AG09319 (cell line): ENCODE data around the gene ASAP2.
"Not testable (repeated sequence)": the region's sequence is repeated elsewhere in the genome, so short reads cannot be mapped to it uniquely, and the experiment has no call there.

Source experiments
- DNase-seq: peaks from one replicate; pipeline ENCODE4 v3.0.0-alpha.2; 2010; ENCODE audit warnings: low read depth; ENCODE audit errors: extremely low read depth
- TF ChIP-seq, protein P1 (sequence below): IDR thresholded peaks from 2 replicates; pipeline ENCODE4 v1.5.1; 2011; ENCODE audit warnings: low read depth, mild to moderate bottlenecking, inconsistent platforms, low read length, moderate library complexity

Gene ASAP2

DNA sequence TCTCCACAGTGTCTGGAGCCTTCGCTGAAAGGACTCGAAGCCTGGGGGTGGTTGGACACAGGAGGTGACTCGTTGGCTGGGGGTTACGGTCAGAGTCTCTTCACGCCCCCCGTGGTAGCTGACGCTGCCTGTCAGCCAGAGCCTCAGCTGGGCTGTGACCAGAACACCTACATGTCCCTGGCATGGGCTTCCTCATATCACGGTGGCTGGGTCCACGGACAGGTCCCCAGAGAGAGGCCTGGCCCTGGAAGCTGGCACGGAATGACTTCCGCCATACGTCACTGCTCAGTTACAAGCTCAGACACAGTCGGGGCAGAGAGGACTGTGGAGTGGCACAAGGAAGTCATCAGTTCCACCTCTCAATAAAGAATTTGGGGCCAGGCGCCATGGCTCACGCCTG lies 188.2 kb downstream of the ASAP2 start:
- TF ChIP-seq, protein P1, sequence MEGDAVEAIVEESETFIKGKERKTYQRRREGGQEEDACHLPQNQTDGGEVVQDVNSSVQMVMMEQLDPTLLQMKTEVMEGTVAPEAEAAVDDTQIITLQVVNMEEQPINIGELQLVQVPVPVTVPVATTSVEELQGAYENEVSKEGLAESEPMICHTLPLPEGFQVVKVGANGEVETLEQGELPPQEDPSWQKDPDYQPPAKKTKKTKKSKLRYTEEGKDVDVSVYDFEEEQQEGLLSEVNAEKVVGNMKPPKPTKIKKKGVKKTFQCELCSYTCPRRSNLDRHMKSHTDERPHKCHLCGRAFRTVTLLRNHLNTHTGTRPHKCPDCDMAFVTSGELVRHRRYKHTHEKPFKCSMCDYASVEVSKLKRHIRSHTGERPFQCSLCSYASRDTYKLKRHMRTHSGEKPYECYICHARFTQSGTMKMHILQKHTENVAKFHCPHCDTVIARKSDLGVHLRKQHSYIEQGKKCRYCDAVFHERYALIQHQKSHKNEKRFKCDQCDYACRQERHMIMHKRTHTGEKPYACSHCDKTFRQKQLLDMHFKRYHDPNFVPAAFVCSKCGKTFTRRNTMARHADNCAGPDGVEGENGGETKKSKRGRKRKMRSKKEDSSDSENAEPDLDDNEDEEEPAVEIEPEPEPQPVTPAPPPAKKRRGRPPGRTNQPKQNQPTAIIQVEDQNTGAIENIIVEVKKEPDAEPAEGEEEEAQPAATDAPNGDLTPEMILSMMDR: no peak

DNA sequence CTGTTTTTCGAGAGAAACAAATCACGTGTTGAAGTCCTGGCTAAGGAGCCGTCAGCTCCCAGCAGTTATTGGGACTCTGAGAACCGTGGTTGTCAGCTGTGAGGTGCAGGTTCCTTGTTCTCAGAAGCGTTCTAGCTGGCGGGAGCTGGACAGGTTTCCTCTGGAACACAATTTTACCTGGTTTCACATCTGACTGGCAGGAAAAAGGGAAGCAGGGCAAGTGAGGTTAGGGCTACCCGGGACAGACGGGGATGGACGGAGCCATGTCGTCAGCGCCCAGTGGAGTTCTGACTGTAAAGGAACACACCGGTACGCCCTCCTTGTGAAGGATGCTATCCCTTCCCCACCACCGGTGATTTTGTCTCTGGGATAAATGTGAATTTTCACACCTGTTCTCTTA lies 190.6 kb downstream of the ASAP2 start:
- TF ChIP-seq, protein P1: no peak
- no peak for DNase-seq

More for the DNA sequence above, 188.2 kb downstream of the ASAP2 start:
- DNase-seq: no peak

DNA sequence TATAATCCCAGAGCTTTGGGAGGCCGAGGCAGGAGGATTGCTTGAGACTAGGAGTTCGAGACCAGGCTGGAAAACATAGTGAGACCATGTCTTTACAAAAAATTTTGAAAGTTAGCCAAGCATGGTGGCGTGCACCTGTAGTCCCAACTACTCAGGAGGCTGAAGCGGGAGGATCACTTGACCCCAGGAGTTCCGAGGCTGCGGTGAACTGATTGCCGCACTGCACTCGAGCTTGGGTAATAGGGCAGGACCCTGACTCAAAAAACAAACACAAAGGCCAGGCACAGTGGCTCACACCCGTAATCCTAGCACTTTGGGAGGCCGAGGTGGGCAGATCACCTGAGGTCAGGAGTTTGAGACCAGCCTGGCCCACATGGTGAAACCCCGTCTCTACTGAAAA lies 191.6 kb downstream of the ASAP2 start:
- not testable (repeated sequence) for DNase-seq

DNA sequence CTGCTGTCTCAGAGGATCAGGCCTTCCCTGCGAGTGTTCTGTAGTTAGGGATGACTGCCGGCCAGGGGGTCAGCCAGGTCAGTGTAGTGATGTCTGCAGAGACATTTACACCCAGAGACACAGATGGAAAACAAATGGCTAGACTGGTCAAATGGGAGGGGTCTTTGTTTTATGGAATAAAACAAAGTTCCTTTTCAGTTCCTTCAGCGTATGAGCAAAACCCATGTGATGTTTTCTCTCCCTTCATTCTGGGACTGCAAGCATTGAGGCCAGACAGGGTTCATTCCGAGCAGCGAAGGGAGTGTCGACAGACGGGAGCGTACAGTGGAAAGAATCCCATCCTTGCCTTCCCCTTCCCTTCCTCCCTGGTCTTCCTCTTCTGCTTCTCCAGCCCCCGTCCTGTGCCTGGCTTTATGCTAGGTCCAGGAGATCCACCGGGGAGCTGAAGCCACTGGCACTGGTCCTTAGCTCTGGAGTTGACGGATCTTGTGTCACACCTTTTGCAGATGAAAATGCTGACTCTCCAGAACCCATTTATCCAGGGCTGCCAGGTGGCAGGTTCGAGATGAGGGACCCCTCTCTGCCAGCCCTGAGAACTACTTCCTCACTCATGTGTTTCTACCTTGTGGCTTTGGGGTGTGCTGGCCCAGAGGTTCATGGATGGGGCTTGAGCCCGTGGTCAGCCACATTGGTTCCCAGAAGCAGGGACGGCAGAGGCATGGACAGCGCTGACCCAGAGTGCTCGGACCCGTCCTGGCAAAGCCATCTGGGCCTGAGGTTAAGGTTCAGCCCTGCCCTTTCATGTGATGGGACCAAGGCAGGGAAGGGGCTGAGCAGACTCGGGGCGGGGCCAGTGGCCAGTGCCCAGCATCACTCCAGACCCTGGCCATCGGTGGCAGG lies 192.5 kb downstream of the ASAP2 start:
- no peak for DNase-seq
- TF ChIP-seq, protein P1: no peak

DNA sequence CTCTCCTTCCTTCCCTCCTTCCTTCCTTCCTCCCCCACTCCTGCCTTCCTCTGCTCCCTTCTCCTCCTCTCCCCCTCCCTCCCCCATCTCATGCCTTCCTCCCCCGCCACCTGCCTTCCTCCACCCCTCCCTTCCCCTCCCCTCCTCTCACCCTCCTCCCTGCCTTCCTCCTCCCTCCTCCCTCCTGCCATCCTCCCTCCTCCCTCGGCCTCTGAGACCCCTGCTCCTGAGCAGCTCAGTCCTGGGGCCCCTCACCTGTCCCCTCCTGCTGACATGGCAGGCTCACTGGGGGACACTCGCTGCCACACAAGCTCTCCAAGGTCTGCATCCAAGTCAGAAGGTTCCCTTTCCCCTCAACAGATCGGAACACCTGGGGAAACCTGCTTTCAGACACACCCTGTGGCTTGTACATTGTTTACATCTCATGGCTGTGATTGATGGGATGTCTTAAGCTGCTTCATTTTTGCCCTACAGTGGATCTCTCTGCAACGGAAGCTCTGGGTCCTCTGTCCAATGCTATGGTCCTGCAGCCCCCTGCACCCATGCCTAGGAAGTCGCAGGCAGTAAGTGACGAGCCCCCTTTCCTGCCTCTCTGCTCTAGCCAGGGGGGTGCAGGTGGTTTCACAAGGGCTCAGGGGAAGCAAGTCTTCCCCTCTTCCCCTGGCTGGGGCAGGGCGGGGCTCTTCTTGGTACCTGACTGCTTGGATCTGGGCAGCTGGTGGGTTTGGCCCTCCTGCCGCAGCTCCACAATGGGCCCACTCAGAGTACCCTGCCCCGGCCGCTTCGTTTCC lies 193.9 kb downstream of the ASAP2 start:
- TF ChIP-seq, protein P1: no peak
- no peak for DNase-seq

DNA sequence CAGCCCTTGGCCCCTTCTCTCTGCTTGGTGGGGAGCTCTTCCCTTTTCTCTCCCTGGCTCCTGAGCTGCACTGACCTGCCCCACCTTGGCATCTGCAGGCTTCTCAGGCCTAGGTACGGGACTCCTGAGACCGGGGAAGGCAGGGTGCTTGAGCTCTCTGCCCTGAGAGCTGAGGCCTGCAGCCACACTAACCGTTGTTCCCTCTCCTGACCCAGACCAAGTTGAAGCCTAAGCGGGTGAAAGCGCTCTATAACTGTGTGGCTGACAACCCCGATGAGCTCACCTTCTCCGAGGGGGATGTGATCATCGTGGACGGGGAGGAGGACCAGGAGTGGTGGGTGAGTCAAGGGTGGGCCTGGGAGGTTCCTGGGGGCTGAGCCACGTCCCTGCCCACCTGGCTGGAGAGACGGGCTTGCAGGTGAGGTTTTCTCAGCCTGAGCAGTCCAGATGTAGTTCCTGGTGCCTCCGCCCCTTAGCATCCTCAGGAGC lies 194.5 kb downstream of the ASAP2 start:
- TF ChIP-seq, protein P1: no peak

DNA sequence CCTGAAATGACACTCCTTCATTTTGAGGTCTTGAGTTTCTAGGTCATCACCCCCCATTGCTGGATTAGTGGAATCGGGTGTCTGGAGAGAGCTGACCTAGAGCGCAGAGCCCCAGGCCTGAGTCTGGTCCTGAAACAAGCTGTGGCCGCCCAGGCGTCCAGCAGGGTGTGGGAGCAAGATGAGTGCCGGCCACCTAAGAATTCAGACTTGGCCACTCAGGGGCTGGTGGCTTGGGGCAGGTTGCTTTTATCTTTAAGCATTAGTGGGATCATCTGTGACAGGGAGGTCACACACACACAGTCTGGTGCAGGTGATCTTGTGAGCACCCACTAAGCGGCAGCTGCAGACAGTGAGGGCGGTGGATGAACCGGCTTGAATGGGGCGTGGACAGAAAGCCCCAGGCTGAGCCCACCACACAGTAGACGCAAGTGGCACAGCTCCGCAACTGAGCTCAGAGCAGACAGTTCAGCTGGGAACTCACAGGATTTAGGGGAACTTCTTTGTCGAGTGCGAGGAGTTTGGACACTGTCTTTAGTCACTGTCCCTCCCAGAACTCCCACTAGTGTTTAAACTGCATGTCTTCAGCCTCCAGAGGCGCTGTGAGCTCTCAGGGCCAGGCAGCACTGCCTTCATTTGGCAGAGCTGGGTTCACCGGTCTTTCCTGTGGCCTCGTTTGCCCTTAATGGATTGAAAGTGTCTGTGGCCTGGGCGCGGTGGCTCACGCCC lies 195.2 kb downstream of the ASAP2 start:
- no peak for DNase-seq
- TF ChIP-seq, protein P1: no peak

More for the DNA sequence above, 194.5 kb downstream of the ASAP2 start:
- DNase-seq: no peak
